Measurements from ENCODE around the gene DCC.

DCC gene

GRCh38 chr18:52764316-52764715, 424.3 kb downstream of the DCC start:
- no peak overlapping the region for H3K27ac ChIP-seq
- no peak for TF ChIP-seq ZFX (IDR thresholded peaks at IDR 0.05)
- no peak for TF ChIP-seq CTCF (conservative IDR thresholded peaks at IDR 0.05)

- H3K27ac ChIP-seq = no peak overlapping the region
- no peak for TF ChIP-seq CTCF (conservative IDR thresholded peaks at IDR 0.05)
- no peak for TF ChIP-seq ZFX (IDR thresholded peaks at IDR 0.05)
These were observed 426.1 kb downstream of the DCC start for GRCh38 chr18:52766002-52766545.

- no peak overlapping the region for H3K27ac ChIP-seq
- no peak for TF ChIP-seq CTCF (conservative IDR thresholded peaks at IDR 0.05)
- TF ChIP-seq ZFX (IDR thresholded peaks at IDR 0.05) = no peak
These were observed 441.1 kb downstream of the DCC start for GRCh38 chr18:52781113-52781512.

GRCh38 chr18:52791321-52791720, 451.3 kb downstream of the DCC start:
- TF ChIP-seq ZFX (IDR thresholded peaks at IDR 0.05) (no peak), CTCF (conservative IDR thresholded peaks at IDR 0.05) (no peak)
- no peak overlapping the region for H3K27ac ChIP-seq

DNA sequence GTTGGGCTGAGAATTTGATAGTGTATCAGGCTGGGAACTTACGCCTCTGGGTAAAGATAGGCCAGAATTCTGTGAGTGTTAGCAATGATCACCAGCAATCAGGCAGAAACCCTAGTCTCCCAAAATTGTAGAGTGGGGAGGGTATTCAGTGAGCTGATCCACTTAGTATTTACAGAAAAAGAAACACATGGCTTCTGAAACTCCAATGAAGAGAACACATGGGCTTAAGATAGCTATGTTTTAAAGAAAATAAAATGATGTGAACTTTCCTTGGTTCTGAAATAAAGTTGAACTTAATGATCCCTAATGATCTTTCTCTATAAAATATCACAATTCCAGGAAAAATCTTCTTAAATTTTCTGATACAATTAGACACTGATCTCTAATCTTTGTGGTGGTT, 472.8 kb downstream of the DCC start:
- no peak for TF ChIP-seq ZFX (IDR thresholded peaks at IDR 0.05)
- no peak for TF ChIP-seq CTCF (conservative IDR thresholded peaks at IDR 0.05)
- H3K27ac ChIP-seq = no peak overlapping the region

DNA sequence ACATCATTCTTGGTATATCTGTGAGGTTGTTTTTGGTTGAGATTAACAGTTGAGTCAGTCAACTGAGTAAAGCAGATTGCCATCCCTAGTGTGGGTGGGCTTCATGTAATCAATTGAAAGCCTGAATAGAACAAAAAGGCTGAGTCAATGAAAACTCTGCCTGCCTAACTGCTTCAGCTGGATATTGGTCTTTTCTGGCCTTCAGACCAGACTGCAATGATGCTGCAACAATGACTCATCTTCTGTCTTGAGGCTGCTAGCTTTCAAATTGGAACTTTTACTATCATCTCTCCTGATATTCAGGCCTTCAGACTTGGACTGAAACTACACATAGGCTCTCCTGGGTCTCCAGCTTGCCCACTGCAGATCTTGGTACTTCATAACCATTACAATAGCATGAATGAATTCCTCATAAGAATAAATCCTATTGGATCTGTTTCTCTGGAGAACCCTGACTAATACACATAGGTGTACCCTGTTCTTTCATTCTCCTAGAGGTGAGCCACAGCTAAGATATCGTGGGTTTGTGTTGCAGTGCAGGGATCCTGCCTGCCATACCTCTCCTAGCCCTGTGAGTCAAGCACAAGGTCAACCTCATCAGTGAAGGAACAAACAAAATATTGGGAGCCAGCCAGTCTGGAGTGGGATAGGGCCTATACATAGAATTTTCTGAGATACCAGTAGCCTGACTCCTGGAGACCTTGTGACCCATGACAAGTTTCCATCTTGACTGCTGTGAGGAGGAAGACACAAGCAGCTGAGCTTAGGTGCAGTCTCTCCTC, 473.8 kb downstream of the DCC start:
- H3K27ac ChIP-seq = no peak overlapping the region
- TF ChIP-seq CTCF (conservative IDR thresholded peaks at IDR 0.05) = no peak
- TF ChIP-seq ZFX (IDR thresholded peaks at IDR 0.05) = no peak

- TF ChIP-seq ZFX (IDR thresholded peaks at IDR 0.05) (no peak), CTCF (conservative IDR thresholded peaks at IDR 0.05) (no peak)
- no peak overlapping the region for H3K27ac ChIP-seq
These were observed 475.7 kb downstream of the DCC start for GRCh38 chr18:52815651-52816050.

Measured in C4-2B (cell line).